Measurements from ENCODE around the gene FOXD2.

The FOXD2 gene

GRCh38 chr1:47445823-47446550, 8.1 kb downstream of the FOXD2 start:
- no peaks in the 10 kb centered on the region for H3K79me2 ChIP-seq (ENCODE audit: insufficient read depth, low read length)
- H3K27me3 ChIP-seq (ENCODE audit: insufficient read depth, low read length, poor library complexity, severe bottlenecking), result no peaks in the 10 kb centered on the region
- H3K4me3 ChIP-seq (ENCODE audit: low read length, poor library complexity, severe bottlenecking), result no peak overlapping the region
- H3K9me3 ChIP-seq (ENCODE audit: insufficient read depth, low read depth, low read length), result no peaks in the 10 kb centered on the region
- no peaks in the 10 kb centered on the region for H3K4me1 ChIP-seq (ENCODE audit: insufficient read depth, low read length, poor library complexity, severe bottlenecking)
- TF ChIP-seq EZH2phosphoT487 (IDR thresholded peaks at IDR 0.05; ENCODE audit: borderline replicate concordance) (no peak), CTCF (conservative IDR thresholded peaks at IDR 0.05; ENCODE audit: low read length) (no peak)
- H4K20me1 ChIP-seq (ENCODE audit: insufficient read depth, low read length, poor library complexity, severe bottlenecking), result no peaks in the 10 kb centered on the region
- no peaks in the 10 kb centered on the region for H3K36me3 ChIP-seq (ENCODE audit: insufficient read depth, low read length)
- no peak overlapping the region for H3K4me2 ChIP-seq (ENCODE audit: low read depth, low read length, poor library complexity, severe bottlenecking)
- H2AFZ ChIP-seq (ENCODE audit: low read length), result no peak overlapping the region
- H3K9me2 ChIP-seq (replicated peaks; ENCODE audit: low read depth, low read length), result no peaks in the 10 kb centered on the region
- H3F3A ChIP-seq (ENCODE audit: low read depth), result no peaks in the 10 kb centered on the region
- no peak overlapping the region for H3K9ac ChIP-seq (ENCODE audit: low read depth, low read length, poor library complexity, severe bottlenecking)

- Histone ChIP-seq H2AFZ (ENCODE audit: low read length) (no peak overlapping the region), H4K20me1 (ENCODE audit: insufficient read depth, low read length, poor library complexity, severe bottlenecking) (no peaks in the 10 kb centered on the region), H3K79me2 (ENCODE audit: insufficient read depth, low read length) (no peaks in the 10 kb centered on the region), H3F3A (ENCODE audit: low read depth) (no peaks in the 10 kb centered on the region), H3K9ac (ENCODE audit: low read depth, low read length, poor library complexity, severe bottlenecking) (no peak overlapping the region), H3K27me3 (ENCODE audit: insufficient read depth, low read length, poor library complexity, severe bottlenecking) (no peaks in the 10 kb centered on the region), H3K36me3 (ENCODE audit: insufficient read depth, low read length) (no peaks in the 10 kb centered on the region), H3K4me3 (ENCODE audit: low read length, poor library complexity, severe bottlenecking) (no peak overlapping the region), H3K9me2 (replicated peaks; ENCODE audit: low read depth, low read length) (no peaks in the 10 kb centered on the region), H3K9me3 (ENCODE audit: insufficient read depth, low read depth, low read length) (no peaks in the 10 kb centered on the region), H3K4me1 (ENCODE audit: insufficient read depth, low read length, poor library complexity, severe bottlenecking) (no peaks in the 10 kb centered on the region), H3K4me2 (ENCODE audit: low read depth, low read length, poor library complexity, severe bottlenecking) (no peak overlapping the region)
- no peak for TF ChIP-seq CTCF (conservative IDR thresholded peaks at IDR 0.05; ENCODE audit: low read length)
- no peak for TF ChIP-seq EZH2phosphoT487 (IDR thresholded peaks at IDR 0.05; ENCODE audit: borderline replicate concordance)
These were observed 10.8 kb downstream of the FOXD2 start for GRCh38 chr1:47448462-47449222.

GRCh38 chr1:47449822-47450552, 12.1 kb downstream of the FOXD2 start:
- H3K9me3 ChIP-seq (ENCODE audit: insufficient read depth, low read depth, low read length), result no peaks in the 10 kb centered on the region
- no peak overlapping the region for H3K4me3 ChIP-seq (ENCODE audit: low read length, poor library complexity, severe bottlenecking)
- TF ChIP-seq CTCF (conservative IDR thresholded peaks at IDR 0.05; ENCODE audit: low read length), result peak; percentile 50
- TF ChIP-seq EZH2phosphoT487 (IDR thresholded peaks at IDR 0.05; ENCODE audit: borderline replicate concordance), result no peak
- H3K27me3 ChIP-seq (ENCODE audit: insufficient read depth, low read length, poor library complexity, severe bottlenecking), result no peaks in the 10 kb centered on the region
- H2AFZ ChIP-seq (ENCODE audit: low read length), result no peak overlapping the region
- H4K20me1 ChIP-seq (ENCODE audit: insufficient read depth, low read length, poor library complexity, severe bottlenecking), result no peaks in the 10 kb centered on the region
- H3K9me2 ChIP-seq (replicated peaks; ENCODE audit: low read depth, low read length), result no peaks in the 10 kb centered on the region
- H3K36me3 ChIP-seq (ENCODE audit: insufficient read depth, low read length), result no peaks in the 10 kb centered on the region
- no peaks in the 10 kb centered on the region for H3F3A ChIP-seq (ENCODE audit: low read depth)
- no peak overlapping the region for H3K4me2 ChIP-seq (ENCODE audit: low read depth, low read length, poor library complexity, severe bottlenecking)
- no peak overlapping the region for H3K9ac ChIP-seq (ENCODE audit: low read depth, low read length, poor library complexity, severe bottlenecking)
- H3K4me1 ChIP-seq (ENCODE audit: insufficient read depth, low read length, poor library complexity, severe bottlenecking), result no peaks in the 10 kb centered on the region
- H3K79me2 ChIP-seq (ENCODE audit: insufficient read depth, low read length), result no peaks in the 10 kb centered on the region
